ENCODE data around the gene RNF6.
"Not testable (repeated sequence)": the region's sequence is repeated elsewhere in the genome, so short reads cannot be mapped to it uniquely, and the experiment has no call there.

RNF6 gene

DNA sequence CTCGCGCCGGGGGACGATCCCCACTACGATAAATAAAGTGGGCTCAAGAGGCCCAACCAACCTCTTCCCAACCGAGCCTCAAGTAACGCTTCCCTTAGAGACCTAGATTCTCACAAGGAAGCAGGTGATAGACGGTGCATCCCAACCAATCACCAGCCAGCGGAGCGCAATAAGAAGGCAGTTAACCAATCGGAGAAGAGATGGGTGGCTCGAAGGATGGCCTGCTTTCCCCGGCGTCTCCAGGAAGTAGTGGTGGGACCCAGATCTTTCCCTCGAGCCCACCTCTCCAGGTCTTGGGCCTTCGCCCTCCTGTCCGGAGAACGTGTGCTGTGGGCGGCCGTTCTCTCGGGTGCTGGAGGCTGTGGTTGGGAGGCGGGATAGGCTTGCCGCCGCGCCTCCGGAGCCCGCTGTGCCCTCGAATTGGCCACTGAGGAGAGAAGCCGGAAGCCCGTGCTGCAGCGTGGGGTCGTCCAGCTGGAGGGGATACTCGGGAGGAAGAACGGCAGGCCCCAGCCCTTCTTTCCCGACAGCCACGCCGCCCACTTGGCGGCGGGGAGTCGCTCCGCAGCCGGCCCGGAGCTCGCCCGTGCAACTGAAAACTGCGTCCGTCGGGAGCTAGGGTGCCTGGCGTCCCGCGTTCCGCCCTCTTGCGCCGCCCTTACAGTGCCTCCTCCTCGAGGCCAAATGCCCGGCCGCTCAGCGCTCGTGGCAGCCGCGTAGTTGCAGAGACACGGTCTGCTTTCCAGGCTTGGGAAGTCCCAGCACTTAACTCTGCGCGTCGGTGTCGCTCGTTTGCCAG, at the start of gene RNF6:
TSS of gene RNF6 (minus strand) at position 594 of the 799 bp plus-strand sequence. CDS start 2,665 bp downstream, outside the sequence.
- ATAC-seq (peak; percentile 98), DNase-seq (peak; percentile 83)

DNA sequence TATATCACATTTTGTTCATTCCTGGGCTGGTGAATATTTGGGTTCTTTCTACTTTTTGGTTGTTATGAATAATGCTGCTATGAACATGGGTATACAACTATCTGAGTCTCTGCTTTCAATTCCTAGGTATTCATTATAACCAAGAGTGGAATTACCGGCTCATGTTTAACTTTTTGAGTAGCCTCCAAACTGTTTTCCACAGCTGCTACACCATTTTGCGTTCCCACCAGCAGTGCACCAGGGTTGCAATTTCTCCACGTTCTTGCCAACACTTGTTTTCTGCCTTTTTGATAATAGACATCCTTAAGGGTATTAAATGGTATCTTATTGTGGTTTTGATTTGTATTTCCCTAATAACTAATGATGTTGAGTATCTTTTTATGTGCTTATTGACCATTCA, 48.6 kb upstream of the RNF6 start:
- ATAC-seq (no peak), DNase-seq (no peak)

GRCh38 chr13:26266311-26266710, 44.2 kb upstream of the RNF6 start:
- no peak for ATAC-seq

DNA sequence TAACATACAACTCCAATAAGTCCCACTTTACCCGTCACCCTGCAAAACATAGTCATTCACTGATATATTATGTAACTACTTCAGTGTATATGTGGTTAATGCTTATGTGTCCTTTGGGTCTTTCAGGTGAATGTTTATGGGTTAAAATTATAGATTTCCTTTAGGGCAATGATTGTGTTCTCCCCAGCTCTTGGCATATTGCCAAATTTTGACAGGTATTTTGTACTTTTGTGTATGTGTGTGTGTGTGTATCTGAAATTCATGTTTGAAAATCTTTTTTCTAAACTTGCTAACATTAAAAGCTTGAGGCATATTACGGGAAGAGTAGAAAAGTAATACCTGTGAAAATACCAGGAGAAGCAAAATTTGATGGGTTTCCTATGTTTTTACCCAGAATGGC, 40.0 kb upstream of the RNF6 start:
- ATAC-seq (no peak), DNase-seq (no peak)

More at GRCh38 chr13:26266311-26266710, 44.2 kb upstream of the RNF6 start:
- no peak for DNase-seq

DNA sequence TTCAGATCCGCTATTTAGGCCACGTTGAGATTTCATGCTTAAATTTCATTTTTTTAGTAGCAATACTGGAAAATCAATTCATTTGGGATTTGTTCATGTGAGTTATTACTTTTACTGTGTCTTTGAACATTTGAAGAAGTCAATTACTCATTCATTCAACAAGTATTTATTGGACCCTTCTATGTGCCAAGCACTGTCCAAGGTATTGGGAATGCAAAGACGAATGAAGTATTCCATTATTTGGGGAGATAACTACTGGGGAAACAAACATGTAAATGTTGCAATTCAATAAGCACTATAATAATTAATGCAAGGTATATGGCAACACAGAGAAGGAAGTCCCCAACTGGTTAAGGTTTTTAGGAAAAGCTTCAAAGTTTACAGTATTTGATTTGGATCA, 37.5 kb upstream of the RNF6 start:
- DNase-seq (no peak), ATAC-seq (no peak)

DNA sequence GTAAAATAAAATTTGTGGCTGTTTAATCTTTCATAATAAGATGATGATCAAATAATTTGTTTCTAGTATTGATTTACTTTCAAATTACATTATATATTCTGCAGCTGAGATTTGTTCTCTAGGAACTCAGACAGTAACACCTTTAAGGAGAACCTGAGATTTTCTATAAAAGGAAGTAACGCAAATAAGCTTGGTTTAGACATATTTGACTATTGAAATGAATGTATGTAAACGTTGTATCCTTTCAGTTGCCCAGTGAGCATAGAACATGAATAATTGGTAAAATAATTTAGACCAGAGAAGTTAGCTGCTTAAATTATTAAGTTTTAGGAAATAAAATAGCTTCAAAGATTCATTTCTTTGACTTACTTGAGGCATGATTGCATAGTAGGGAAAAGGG, 34.9 kb upstream of the RNF6 start:
- no peak for ATAC-seq

DNA sequence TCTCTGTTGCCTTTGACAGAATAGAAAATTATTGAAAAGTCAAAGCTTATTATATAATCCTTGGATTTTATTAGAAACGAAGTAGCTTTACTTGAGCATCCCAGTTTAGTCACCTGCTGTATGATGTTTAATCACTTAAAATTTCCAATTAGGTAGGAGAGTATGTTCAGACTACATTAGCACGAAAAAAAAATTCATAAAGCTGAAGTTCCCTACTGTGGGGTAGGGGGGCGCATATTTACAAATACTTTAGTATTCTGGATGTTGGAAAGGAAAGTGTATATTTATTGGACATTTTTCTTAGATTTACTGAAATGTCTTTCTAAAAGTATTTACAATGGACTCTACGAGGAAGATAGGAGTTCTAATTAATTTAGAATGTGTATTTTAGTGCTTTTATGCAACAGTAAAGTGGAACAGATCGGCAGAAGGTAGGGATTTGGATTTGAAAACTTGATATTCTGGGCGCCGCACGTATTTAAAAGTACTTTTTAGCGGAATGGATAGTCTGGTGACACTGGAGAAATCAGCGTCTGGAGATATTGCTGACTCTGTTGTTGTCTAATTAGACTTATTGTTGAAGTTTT, 33.7 kb upstream of the RNF6 start:
- no peak for ATAC-seq
- no peak for DNase-seq

More for the DNA sequence above, 34.9 kb upstream of the RNF6 start:
- DNase-seq = no peak

GRCh38 chr13:26255115-26255514, 33.0 kb upstream of the RNF6 start:
- ATAC-seq = no peak
- DNase-seq = no peak

DNA sequence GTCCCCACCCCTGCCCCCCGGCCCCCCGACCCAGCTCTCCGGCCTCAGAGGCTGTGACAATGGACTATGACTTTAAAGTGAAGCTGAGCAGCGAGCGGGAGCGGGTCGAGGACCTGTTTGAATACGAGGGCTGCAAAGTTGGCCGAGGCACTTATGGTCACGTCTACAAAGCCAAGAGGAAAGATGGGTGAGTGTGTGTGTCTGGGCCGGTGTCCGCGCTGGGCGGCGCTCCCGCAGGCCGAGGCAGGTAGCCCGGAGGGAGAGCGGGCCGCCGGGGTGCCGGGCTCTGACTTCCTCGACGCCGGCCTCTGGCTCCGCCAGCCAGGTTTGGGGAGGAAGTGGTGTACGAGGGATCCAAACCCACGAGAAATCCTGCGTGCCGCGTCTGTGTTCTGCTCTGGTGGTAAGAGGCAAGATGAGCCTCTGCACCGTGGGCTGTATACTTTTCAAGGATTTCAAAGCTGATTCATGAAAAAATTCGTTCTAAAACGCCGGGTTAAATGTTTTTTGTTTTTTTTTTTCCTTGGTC, 32.5 kb upstream of the RNF6 start:
- peak; percentile 16 for ATAC-seq

DNA sequence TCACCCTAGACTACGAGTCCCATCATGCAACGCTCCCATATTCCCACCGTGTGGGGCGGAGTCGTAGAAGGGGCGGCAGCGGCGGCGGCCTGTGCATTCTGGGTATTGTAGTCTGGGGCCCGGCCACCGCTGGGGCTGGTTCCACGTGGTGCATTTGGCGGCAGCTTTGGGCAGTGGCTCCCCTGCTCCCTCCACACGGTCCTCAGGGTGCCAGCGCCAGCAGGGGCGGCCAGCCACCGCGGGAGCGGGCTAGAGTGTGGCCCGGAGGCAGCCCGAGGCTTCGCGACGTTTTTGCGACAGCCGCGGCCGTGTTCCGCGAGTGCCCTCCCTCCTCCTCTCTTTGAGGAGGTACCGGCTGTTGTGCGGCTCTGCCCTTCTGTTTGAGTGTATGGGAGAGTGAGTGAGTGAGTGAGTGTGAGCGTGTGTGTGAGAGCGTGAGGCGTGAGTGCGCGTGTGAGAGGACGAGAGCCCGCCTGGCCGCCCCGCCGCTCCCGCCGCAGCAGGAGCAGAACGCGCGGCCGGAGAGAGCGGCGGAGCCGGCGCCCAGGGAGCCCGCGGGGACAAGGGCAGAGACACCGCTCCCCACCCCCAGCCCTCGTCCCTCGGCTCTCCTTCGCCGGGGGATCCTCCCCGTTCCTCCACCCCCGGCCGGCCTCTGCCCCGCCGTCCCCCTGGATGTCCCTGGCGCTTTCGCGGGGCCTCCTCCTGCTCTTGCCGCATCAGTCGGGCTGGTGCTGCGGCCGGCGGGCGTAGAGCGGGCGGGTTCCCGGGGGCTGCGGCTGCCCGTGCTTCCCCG, 31.9 kb upstream of the RNF6 start, which contains the start of gene CDK8:
TSS of gene CDK8 (plus strand) at position 343 of the 796 bp plus-strand sequence. CDS start 513 bp downstream, outside the sequence.
- ATAC-seq (peak; percentile 94), DNase-seq (peak; percentile 86)

More for the DNA sequence above, 32.5 kb upstream of the RNF6 start:
- DNase-seq = peak; percentile 56

GRCh38 chr13:26253262-26253786, 31.2 kb upstream of the RNF6 start:
- ATAC-seq (no peak), DNase-seq (no peak)

GRCh38 chr13:26252006-26252405, 29.9 kb upstream of the RNF6 start:
- not testable (repeated sequence) for ATAC-seq, DNase-seq

- ATAC-seq (no peak), DNase-seq (no peak)
These were observed 27.4 kb upstream of the RNF6 start for GRCh38 chr13:26249551-26249950.

- DNase-seq (no peak), ATAC-seq (no peak)
These were observed 25.5 kb upstream of the RNF6 start for GRCh38 chr13:26247608-26248007.

GRCh38 chr13:26247011-26247410, 24.9 kb upstream of the RNF6 start:
- DNase-seq = no peak
- no peak for ATAC-seq

GRCh38 chr13:26246154-26246553, 24.0 kb upstream of the RNF6 start:
- ATAC-seq = no peak
- no peak for DNase-seq

DNA sequence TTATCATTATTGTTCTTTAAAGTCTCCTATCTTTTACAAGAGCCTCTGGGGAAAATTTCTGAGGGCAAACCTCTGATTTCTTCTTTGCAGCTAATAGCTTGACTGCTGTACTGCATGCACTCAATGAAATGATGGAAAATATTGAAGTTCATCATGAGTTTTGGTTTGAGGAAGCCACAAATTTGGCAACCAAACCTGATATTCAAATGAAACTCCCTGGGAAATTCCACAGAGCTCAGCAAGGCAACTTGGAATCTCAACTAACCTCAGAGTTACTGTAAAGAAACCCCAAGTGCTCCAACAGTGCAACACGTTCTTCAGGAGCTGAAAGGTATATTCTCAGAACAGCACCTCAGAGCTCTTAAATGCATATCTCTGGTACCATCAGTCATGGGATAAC, 14.2 kb upstream of the RNF6 start:
- no peak for ATAC-seq
- no peak for DNase-seq

DNA sequence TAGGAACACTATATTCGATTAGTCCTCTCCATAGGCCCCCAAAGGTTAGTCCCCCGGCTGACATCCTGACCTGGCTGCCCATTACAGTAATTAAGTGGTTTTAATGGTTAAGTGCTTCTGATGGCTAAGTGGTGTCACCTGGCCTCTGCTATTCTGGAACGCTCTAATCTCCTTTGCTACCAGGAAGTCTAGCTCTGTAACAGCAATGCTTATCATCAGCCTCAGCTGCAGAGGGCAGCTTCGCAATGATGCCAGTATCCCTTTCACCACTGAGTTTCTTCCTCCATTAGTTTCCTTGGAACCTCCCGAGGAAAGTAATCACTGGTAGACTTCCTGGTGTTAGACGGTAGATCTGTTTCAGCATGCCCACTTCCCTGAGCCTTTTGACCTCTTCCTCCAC, 8.6 kb upstream of the RNF6 start:
- DNase-seq = no peak
- ATAC-seq = no peak

- DNase-seq = no peak
- ATAC-seq = no peak
These were observed 7.0 kb upstream of the RNF6 start for GRCh38 chr13:26229080-26229615.

DNA sequence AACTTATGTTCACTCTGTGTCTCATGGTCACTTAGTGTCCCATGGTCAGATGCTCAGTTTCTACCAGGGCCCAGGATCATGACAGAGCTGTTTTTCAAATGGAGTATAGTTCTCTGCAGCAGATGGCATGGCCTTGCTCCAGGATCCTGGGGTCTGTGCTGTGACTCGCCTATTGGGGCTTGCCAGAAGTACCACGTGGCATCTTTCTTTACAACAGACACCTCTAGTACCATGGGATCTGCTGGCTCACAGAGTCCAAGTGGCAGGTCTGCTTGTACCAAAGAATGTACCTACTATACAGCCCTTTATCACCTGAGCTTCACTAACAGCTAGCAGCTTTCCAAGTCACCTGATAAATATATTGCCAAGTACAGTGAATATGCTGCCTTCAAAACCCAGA, 6.0 kb upstream of the RNF6 start:
- DNase-seq = no peak
- no peak for ATAC-seq

DNA sequence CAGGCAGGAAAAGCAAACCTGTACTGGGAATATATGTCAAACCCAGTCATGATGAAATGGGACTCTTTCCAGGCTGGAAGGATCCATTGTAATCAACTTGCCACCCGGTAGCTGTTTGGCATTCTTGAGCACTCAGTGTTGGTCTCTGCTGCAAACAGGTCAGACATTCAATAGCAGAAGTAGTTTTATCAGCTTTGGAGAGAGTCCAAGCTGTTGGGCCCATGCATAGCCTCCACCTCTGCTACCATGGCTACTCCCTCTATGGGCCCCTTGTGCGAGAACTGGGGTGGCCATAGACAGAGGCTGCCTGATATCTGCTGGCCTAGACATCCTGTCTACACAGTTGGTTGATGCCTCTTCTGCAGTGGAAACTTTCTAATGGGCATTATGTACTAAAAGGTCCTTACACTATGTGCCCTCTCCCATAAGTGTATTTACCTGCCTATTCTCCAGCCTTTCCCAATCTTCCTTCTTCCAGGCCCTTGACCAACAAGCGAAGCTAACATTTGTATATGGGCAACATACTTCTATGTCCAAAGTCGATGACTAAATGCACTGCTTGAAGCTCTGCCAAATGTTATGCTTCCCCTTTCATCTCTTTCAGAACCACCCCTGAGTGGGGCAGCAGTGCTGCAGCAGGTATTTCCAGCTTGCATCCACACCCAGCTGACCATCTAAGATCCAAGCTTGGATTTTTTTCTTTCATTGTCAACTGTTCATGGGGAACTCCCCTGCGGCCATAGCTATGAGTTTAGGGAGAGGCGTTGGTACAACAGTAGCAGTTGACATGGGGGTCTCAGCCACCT, 5.3 kb upstream of the RNF6 start:
- no peak for ATAC-seq
- DNase-seq = no peak

Measured in stimulated activated naive CD8-positive, alpha-beta T cell treated with anti-CD3 and anti-CD28 coated beads, Interleukin-15, Interleukin-2, amounts not matched to agents 100 U/mL and 50 U/mL, for 24 hours (primary cell).